IMR-90 (cell line): ENCODE results near the gene NKX6-1. TPM values are rescaled to one million over a fixed set of nuclear protein-coding genes. Genes with fewer than 3 reads are reported as not detected.

Experiments used
- ATAC-seq: fragments of 200-7000 bp; cut with Tn5 transposase; 2 replicates; pipeline ENCODE4 v1.9.1; 2020; ENCODE audit warnings: low read depth, mild to moderate bottlenecking, moderate library complexity
- BruUV-seq: library from RNA; stranded (reverse); fragments of 400-500 nt; replicated peaks from 2 replicates; lab custom pipeline; 2021; lab: Mats Ljungman, UMichigan
- CTCF ChIA-PET: fragments of 300-600 bp; formaldehyde crosslinking; extraction: SDS; loops from one replicate; lab custom pipeline; 2021; ENCODE audit warnings: antibody characterized with exemption; lab: Yijun Ruan, JAX
- POLR2A ChIA-PET: fragments of 300-600 bp; sonication (Branson Sonifier 250); formaldehyde crosslinking; loops from one replicate; lab custom pipeline; 2022; ENCODE audit warnings: antibody characterized with exemption; ENCODE audit not compliant: unreplicated experiment; lab: Charles Lee
- DNase-seq: peaks from one replicate; pipeline ENCODE4 v3.0.0; 2013
- H2AFZ ChIP-seq: replicated peaks from 2 replicates; pipeline ENCODE3; 2013; ENCODE audit warnings: low read length, mild to moderate bottlenecking; ENCODE audit not compliant: poor library complexity
- H2AK5ac ChIP-seq: 2 replicates; pipeline ENCODE4 v1.6.1; 2013; ENCODE audit warnings: low read depth, low read length, inconsistent platforms
- H2AK9ac ChIP-seq: replicated peaks from 2 replicates; pipeline ENCODE3; 2013; ENCODE audit warnings: mild to moderate bottlenecking, low read depth, low read length, moderate library complexity; ENCODE audit not compliant: poor library complexity
- H2BK120ac ChIP-seq: 2 replicates; pipeline ENCODE4 v1.6.1; 2013; ENCODE audit warnings: low read depth, low read length, inconsistent platforms
- H2BK15ac ChIP-seq: 3 replicates; pipeline ENCODE4 v1.6.1; 2013; ENCODE audit warnings: low read depth, low read length, inconsistent platforms
- H2BK20ac ChIP-seq: 2 replicates; pipeline ENCODE4 v1.6.1; 2013; ENCODE audit warnings: low read depth, mild to moderate bottlenecking, inconsistent platforms, low read length, moderate library complexity
- H2BK5ac ChIP-seq: 2 replicates; pipeline ENCODE4 v1.6.1; 2013; ENCODE audit warnings: mild to moderate bottlenecking, low read depth, low read length, inconsistent platforms; ENCODE audit not compliant: poor library complexity, severe bottlenecking
- H3K14ac ChIP-seq: replicated peaks from 2 replicates; pipeline ENCODE4 v1.6.1; 2013; ENCODE audit warnings: low read depth, low read length, inconsistent platforms
- H3K18ac ChIP-seq: 2 replicates; pipeline ENCODE4 v1.6.1; 2013; ENCODE audit warnings: low read depth, low read length, control low read depth
- H3K23ac ChIP-seq: 2 replicates; pipeline ENCODE4 v1.6.1; 2013; ENCODE audit warnings: low read depth, low read length, inconsistent platforms
- H3K27ac ChIP-seq: 2 replicates; pipeline ENCODE4 v1.5.1; 2013; ENCODE audit warnings: mild to moderate bottlenecking, control low read depth, low read length; ENCODE audit not compliant: insufficient read depth
- H3K27me3 ChIP-seq: 2 replicates; pipeline ENCODE4 v1.6.1; 2013; ENCODE audit warnings: low read length; ENCODE audit not compliant: control insufficient read depth, insufficient read depth
- H3K36me3 ChIP-seq: 2 replicates; pipeline ENCODE4 v1.6.1; 2013; ENCODE audit warnings: low read length, mixed read lengths; ENCODE audit not compliant: control insufficient read depth, insufficient read depth
- H3K4ac ChIP-seq: 2 replicates; pipeline ENCODE4 v1.6.1; 2013; ENCODE audit warnings: low read depth, low read length, inconsistent platforms
- H3K4me1 ChIP-seq: 2 replicates; pipeline ENCODE4 v1.6.1; 2013; ENCODE audit warnings: low read length, mixed read lengths; ENCODE audit not compliant: control insufficient read depth, insufficient read depth
- H3K4me2 ChIP-seq: 2 replicates; pipeline ENCODE4 v1.6.1; 2013; ENCODE audit warnings: low read depth, mild to moderate bottlenecking, control low read depth, low read length, moderate library complexity
- H3K4me3 ChIP-seq: 2 replicates; pipeline ENCODE4 v1.5.1; 2013; ENCODE audit warnings: low read depth, mild to moderate bottlenecking, control low read depth, low read length, moderate library complexity; ENCODE audit not compliant: insufficient read depth
- H3K56ac ChIP-seq: 2 replicates; pipeline ENCODE4 v1.6.1; 2013; ENCODE audit warnings: low read length, inconsistent platforms; ENCODE audit not compliant: insufficient read depth; ENCODE audit errors: extremely low read depth
- H3K79me1 ChIP-seq, 2 experiments: 2 replicates each; pipeline ENCODE4 v1.6.1; 2013; ENCODE audit warnings: low read length in 2 of 2, inconsistent platforms in 1 of 2, low read depth in 1 of 2
- H3K9ac ChIP-seq: 2 replicates; pipeline ENCODE4 v1.6.1; 2013; ENCODE audit warnings: low read depth, low read length, control low read depth
- H3K9me1 ChIP-seq: 2 replicates; pipeline ENCODE4 v1.6.1; 2013; ENCODE audit warnings: low read length, inconsistent platforms; ENCODE audit not compliant: insufficient read depth
- H3K9me3 ChIP-seq: 2 replicates; pipeline ENCODE4 v1.6.1; 2013; ENCODE audit warnings: low read length; ENCODE audit not compliant: control insufficient read depth, insufficient read depth
- H4K20me1 ChIP-seq: 2 replicates; pipeline ENCODE4 v1.6.1; 2013; ENCODE audit warnings: low read length, inconsistent platforms; ENCODE audit not compliant: insufficient read depth
- H4K5ac ChIP-seq: 2 replicates; pipeline ENCODE4 v1.6.1; 2013; ENCODE audit warnings: mild to moderate bottlenecking, low read depth, low read length, control low read depth
- H4K8ac ChIP-seq, 2 experiments: 2 replicates each; pipeline ENCODE4 v1.6.1; 2013; ENCODE audit warnings: low read depth in 2 of 2, low read length in 2 of 2, control low read depth in 1 of 2, inconsistent platforms in 1 of 2
- H4K91ac ChIP-seq: 2 replicates; pipeline ENCODE4 v1.6.1; 2013; ENCODE audit warnings: low read depth, low read length, inconsistent platforms; ENCODE audit not compliant: insufficient read depth
- MAFK ChIP-seq: IDR thresholded peaks from 2 replicates; pipeline ENCODE4 v1.6.1; 2012; ENCODE audit warnings: low read depth, low read length, improper control_type of control experiment
- WGBS, 2 experiments: methylation state at CpG; one replicate each; pipeline versions ENCODE4 v1.1.5 to v1.1.7; 2013; ENCODE audit warnings: missing lambda C conversion rate in 2 of 2; ENCODE audit not compliant: insufficient read length in 1 of 2; ENCODE audit errors: extremely low coverage in 2 of 2; 5-methylcytosine and 5-hydroxymethylcytosine counted together
- dilution Hi-C: fragments of 300-500 bp; cut with HindIII; formaldehyde crosslinking; loops from one replicate; pipeline ENCODE4 v1.14.3; 2018; ENCODE audit warnings: low sequenced_read_pairs; ENCODE audit not compliant: unreplicated experiment
- in situ Hi-C: fragments of 300-500 bp; cut with MboI; formaldehyde crosslinking; loops from 3 replicates; pipeline ENCODE4 v1.14.3; 2019; ENCODE audit warnings: low sequenced_read_pairs, inconsistent platforms, mixed read lengths
- intact Hi-C: fragments of 100-400 bp; cut with micrococcal nuclease; formaldehyde crosslinking; loops from 2 replicates; pipeline ENCODE4 v1.10.0; 2022
- polyA plus RNA-seq, 3 experiments: library from polyadenylated mRNA; depleted of rRNA; stranded (reverse); fragments of >200 nt; gene quantifications; 2 replicates each; pipeline ENCODE4 v1.2.3, GENCODE V29; 2012; ENCODE audit warnings: low replicate concordance in 1 of 3
- total RNA-seq: library from RNA; depleted of rRNA; stranded (reverse); fragments of >200 nt; gene quantifications from 2 replicates; pipeline ENCODE4 v1.2.3, GENCODE V29; 2012
- TF ChIP-seq, protein P1 (sequence below): conservative IDR thresholded peaks from 2 replicates; pipeline ENCODE4 v1.5.1; 2012; ENCODE audit warnings: mild to moderate bottlenecking, low read depth, low read length, improper control_type of control experiment

NKX6-1 gene
- total and polyA plus RNA-seq, 2 of the 4 experiments (the other 2 are of a cell fraction) = under 0.01 to 0.24 TPM

- H3K18ac ChIP-seq = no peak overlapping the region
- no peak overlapping the region for H2AK5ac ChIP-seq
- H3K9me1 ChIP-seq = no peaks in the 10 kb centered on the region
- no peak overlapping the region for H3K9ac ChIP-seq
- no peak overlapping the region for H4K5ac ChIP-seq
- H3K27me3 ChIP-seq = peaks cover 53% of the 10 kb centered on the region
- intact Hi-C loops = no loop called here
- ATAC-seq = peak; percentile 37
- H4K8ac ChIP-seq = no peak overlapping the region
- WGBS, 2 experiments = 8% methylated on average over 19 of the region's 69 CpGs; no CpG with 5 or more reads in 1 of the 2 experiments
- H4K20me1 ChIP-seq = no peaks in the 10 kb centered on the region
- H3K36me3 ChIP-seq = no peaks in the 10 kb centered on the region
- no peak overlapping the region for H3K14ac ChIP-seq
- no peaks in the 10 kb centered on the region for H3K79me1 ChIP-seq
- in situ Hi-C loops = no loop called here
- peak overlapping the region; percentile 56 for H2AFZ ChIP-seq
- ChIA-PET CTCF (interaction anchor here (0.6 to 2.2 kb wide), 5 partner anchors 9 to 534 kb away, joined by 3 to 7 read pairs (median 4); partner anchors contain the start of gene NKX6-1), POLR2A (no interaction called here)
- H2BK15ac ChIP-seq = no peak overlapping the region
- no peak overlapping the region for H3K4ac ChIP-seq
- H3K4me1 ChIP-seq = no peaks in the 10 kb centered on the region
- H2BK120ac ChIP-seq = no peak overlapping the region
- TF ChIP-seq MAFK = no peak
- TF ChIP-seq, protein P1, sequence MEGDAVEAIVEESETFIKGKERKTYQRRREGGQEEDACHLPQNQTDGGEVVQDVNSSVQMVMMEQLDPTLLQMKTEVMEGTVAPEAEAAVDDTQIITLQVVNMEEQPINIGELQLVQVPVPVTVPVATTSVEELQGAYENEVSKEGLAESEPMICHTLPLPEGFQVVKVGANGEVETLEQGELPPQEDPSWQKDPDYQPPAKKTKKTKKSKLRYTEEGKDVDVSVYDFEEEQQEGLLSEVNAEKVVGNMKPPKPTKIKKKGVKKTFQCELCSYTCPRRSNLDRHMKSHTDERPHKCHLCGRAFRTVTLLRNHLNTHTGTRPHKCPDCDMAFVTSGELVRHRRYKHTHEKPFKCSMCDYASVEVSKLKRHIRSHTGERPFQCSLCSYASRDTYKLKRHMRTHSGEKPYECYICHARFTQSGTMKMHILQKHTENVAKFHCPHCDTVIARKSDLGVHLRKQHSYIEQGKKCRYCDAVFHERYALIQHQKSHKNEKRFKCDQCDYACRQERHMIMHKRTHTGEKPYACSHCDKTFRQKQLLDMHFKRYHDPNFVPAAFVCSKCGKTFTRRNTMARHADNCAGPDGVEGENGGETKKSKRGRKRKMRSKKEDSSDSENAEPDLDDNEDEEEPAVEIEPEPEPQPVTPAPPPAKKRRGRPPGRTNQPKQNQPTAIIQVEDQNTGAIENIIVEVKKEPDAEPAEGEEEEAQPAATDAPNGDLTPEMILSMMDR = peak; percentile 28; the same call in 1 of the 2 replicates
- H2BK20ac ChIP-seq = no peak overlapping the region
- H3K27ac ChIP-seq = no peak overlapping the region
- no peak overlapping the region for H3K23ac ChIP-seq
- H3K4me2 ChIP-seq = peak overlapping the region; percentile 45; the same call in 1 of the 2 replicates
- no TSS peak for BruUV-seq
- no peak overlapping the region for H4K91ac ChIP-seq
- no peak overlapping the region for H3K4me3 ChIP-seq
- no peak overlapping the region for H3K56ac ChIP-seq
- dilution Hi-C loops = no loop called here
- no peak overlapping the region for H2BK5ac ChIP-seq
- peaks cover 11% of the 10 kb centered on the region for H3K9me3 ChIP-seq
- DNase-seq = no peak
- H2AK9ac ChIP-seq = no peak overlapping the region
Observed at GRCh38 chr4:84482564-84483563, 16.2 kb downstream of the NKX6-1 start.
